K562 treated with DMSO at 1 percent for 12 hours (cell line): ENCODE results near the gene SNRPA1. TPM values are rescaled to one million over a fixed set of nuclear protein-coding genes. Genes with fewer than 3 reads are reported as not detected.

Experiments
- total RNA-seq: library from RNA; unstranded; fragments of 300-600 nt; gene quantifications from 2 replicates; pipeline ENCODE4 v1.2.3, GENCODE V29; 2022; ENCODE audit not compliant: insufficient read depth

The SNRPA1 gene
- total RNA-seq: 66.2 and 91.9 TPM in 2 replicates

DNA sequence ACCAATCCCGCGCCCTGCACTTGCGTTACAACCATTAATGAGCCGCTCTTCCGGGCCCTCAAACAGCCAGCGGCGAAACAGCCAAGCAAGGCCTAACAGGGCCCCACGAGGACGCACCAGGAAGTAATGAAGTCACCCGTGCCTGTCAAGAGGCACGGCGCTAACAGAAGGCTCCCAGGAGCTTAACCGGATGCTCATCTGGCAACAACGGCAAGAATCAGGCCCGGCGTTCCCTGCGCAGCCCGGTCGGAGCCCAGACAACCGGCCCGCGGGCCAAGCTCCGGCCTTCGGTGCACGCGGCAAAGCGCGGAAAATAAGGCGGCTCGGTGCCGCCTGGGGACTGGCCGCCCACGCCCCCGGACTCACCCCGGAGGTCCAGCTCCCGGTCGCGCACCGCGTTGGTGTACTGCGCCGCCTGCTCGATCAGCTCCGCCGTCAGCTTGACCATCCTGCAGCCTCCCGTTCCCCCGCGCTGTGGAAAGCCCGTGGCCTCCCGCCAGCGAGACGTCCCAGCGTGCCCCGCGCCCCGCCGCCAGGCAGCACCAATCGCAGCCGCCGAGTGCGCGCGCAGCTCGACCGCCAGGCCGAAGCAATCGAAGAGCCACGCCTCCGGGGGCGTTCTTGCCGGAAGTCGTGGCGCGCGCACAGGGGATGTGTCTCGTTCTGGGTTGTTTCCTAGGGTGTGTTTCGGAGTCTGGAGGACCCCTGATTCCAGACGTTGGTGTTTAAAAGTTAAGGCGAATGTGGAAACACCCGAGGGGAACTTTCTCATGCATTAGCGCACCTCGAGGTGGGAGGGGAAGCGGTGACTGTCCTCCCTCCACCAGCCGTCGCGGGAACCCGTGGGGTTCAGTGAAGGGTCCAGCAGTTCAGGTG, at the start of gene SNRPA1:
Gene SNRPA1, minus strand, starts transcription at position 518 of the 876 bp plus-strand sequence. Its CDS starts 70 bp downstream, at position 448.

DNA sequence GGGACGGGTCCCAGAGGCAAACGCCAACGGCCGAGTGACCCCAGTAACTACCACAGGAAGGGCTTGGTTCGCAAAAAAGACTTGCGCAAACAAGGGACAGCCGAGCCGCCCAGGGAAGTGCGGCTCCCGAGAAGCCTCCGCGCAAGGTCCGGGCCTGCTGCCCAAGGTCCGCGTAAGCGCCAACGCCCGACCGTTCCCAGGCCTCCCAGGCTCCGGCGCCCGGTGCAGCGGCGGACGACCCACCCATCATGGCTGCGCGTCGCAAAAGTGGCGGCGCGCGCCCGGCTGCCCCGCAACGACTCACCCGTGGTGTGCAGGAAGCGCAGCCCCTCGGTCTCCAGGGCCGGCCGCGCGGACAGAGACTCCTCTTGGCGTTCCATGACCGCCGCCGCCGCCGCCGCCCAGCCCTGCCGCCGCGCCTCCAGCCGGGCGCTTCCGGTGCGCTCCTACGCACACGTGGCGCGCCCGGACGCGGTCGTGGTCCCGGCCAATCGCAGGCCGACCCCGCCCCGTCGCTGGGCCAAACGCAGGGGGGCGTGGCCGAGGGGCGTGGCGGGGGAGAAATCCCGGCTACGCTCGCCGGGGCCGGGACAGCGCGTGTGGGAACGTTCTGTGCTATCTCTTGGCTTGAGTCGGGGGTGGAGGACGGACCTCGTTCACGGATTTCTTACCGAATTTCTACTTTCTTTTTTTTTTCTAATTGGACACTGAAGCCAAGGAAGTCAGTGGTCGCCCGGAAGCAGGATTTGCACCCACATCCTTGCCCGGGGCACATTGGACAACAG, 17.8 kb downstream of the SNRPA1 start, which contains the start of gene SELENOS:
Gene SELENOS, minus strand, starts transcription at position 448 of the 785 bp plus-strand sequence. Its CDS starts 68 bp downstream, at position 380.

DNA sequence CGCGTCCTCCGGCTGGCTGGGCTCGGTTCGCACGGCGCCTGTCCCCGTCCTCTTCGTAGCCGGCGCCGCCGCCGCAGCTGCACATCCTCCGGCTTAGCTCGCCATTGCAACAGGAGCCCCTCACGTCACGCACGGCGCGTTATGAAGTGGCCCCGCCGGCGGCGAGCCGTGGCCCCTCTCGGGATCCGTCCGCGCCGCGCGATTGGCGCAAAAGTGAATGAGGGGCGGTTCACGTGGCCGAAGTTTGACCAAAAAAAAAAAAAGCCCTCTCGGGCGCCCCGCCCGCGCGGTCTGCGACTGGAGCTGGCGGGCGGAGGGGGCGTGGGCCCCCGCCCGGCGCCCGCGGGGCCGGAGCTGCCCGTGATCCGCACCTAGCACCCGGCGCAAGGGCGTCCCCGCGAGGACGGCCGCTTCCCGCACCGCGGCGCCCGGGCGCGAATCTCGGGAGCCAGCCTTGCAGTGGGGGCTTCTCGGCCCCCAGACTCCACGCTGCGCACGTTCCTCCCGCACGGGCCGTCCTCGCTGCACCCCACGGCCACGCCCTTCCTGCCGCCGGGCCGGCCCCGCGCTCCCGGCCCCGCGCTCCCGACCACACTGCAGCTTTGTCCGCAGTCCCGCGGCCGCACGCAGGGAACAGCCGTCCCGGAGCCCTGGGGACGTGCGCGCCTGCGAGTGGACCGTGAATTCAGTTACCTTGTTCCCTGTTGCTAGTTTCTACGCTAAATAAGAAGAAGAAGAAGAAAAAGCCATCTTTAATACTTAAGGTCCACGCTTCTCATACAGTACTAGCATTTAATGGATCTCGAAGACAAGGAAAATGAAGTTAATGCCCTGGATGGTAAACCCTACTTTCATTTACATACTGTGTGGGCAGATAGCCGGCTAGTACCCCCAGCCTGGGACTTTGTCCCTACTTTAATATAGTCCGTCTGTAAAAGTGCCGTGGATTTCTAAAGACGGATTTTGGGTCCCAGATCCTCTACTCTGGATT, 42.9 kb downstream of the SNRPA1 start, which contains the start of gene CHSY1:
Gene CHSY1, minus strand, starts transcription at position 219 of the 991 bp plus-strand sequence. CDS start 592 bp downstream, outside the sequence.

Other genes with a start within 250 kb of the SNRPA1 start
- gene CHSY1, start 43.2 kb downstream of the SNRPA1 start, total RNA-seq: 4.5 and 18.1 TPM in 2 replicates
- 53.3 and 59.0 TPM in 2 replicates for gene SELENOS, start 17.8 kb downstream of the SNRPA1 start, total RNA-seq
- gene PCSK6, start 194.5 kb upstream of the SNRPA1 start, total RNA-seq: 9.1 and 12.0 TPM in 2 replicates